NT2/D1 (cell line): ENCODE results near the gene FAM174B.

Experiments used
- SUZ12 ChIP-seq: IDR thresholded peaks from 2 replicates; pipeline ENCODE4 v1.6.1; 2011; ENCODE audit not compliant: insufficient read length, insufficient read depth; ENCODE audit errors: extremely low read depth
- YY1 ChIP-seq: IDR thresholded peaks from 2 replicates; pipeline ENCODE4 v1.6.1; 2011; ENCODE audit not compliant: insufficient read length, insufficient read depth
- ZNF274 ChIP-seq: IDR thresholded peaks from 2 replicates; pipeline ENCODE4 v1.6.1; 2011; ENCODE audit warnings: mild to moderate bottlenecking, low read depth, low read length

DNA sequence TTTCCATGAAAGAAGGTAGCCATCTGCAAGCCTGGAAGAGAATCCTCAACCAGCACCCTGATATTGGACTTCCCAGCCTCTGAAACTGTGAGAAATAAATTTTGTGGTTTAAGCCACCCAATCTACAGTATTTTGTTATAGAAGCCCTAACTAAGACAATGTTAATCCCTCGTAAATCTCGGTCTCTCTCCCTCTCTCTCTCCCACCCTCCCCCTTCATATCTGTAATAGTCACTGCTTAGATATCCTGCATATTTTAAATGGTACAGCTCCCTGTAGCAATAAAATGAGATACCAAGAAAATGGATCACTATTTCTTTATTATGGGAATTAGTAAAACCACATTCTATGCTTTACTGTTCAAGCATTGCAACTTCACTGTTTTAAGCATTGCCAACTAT, 21.0 kb upstream of the FAM174B start:
- no peak for TF ChIP-seq SUZ12
- TF ChIP-seq YY1 = no peak
- TF ChIP-seq ZNF274 = no peak
